ENCODE measurements around the gene ATP1A3. TPM values are rescaled to one million over a fixed set of nuclear protein-coding genes. Genes with fewer than 3 reads are reported as not detected.

Gene ATP1A3
- polyA plus RNA-seq, 3 donors from 2014 or later, result 0.29 to 5.9 (median 1.8) TPM

GRCh38 chr19:41930926-41931592 lies 63.0 kb downstream of the ATP1A3 start:
- no peak for DNase-seq
- Mint-ChIP-seq H3K36me3 (no peaks in the 10 kb centered on the region), H3K4me1 (peaks cover 41 to 54% of the 10 kb centered on the region in 2 donors), H3K27ac (peak overlapping the region in 4 of 6 donors; percentile 30 to 51 (median 40)), H3K27me3 (ENCODE audit: low read depth in 3 of 3) (peaks cover 11 to 17% (median 13%) of the 10 kb centered on the region in 3 donors), H3K4me3 (no peak overlapping the region), H3K9me3 (no peaks in the 10 kb centered on the region)

- peaks cover 10 to 17% (median 12%) of the 10 kb centered on the region in 3 donors for H3K27me3 Mint-ChIP-seq (ENCODE audit: low read depth in 3 of 3)
- peaks cover 39 to 51% of the 10 kb centered on the region in 2 donors for H3K4me1 Mint-ChIP-seq
- no peaks in the 10 kb centered on the region for H3K36me3 Mint-ChIP-seq
- peak overlapping the region in 4 of 6 donors; percentile 4 to 70 (median 29) for H3K27ac Mint-ChIP-seq
- H3K4me3 Mint-ChIP-seq, result peak overlapping the region; percentile 48 to 91 (median 55)
- no peaks in the 10 kb centered on the region for H3K9me3 Mint-ChIP-seq
- no peak for DNase-seq
Observed at GRCh38 chr19:41930322-41930722, 63.7 kb downstream of the ATP1A3 start.

DNA sequence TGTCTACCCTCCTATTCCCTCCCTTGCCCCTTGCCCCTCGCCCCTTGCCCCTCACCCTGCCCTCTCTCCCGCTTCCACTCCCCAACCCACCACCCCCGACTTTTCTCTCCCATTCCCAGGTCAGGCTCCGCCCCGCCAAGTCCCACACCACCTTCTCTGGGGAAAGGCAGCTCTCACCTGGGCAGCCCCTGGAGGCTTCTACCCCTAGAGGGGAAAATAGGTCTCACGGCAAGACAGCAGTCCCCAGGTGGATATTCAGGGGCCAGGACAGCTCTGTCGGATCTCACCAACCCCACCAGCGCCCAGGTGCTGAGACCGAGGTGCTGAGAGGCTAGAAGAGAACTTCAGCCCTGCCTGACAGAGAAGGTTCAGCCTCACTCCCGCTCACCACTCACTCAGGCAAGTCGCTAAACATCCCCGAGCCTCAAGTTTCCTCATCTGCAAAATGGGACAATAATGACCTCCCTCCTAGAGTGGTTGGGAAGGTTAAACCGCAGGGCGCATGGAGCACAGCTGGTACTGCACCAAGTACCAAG lies 64.4 kb downstream of the ATP1A3 start:
- H3K9me3 Mint-ChIP-seq, result no peaks in the 10 kb centered on the region

DNA sequence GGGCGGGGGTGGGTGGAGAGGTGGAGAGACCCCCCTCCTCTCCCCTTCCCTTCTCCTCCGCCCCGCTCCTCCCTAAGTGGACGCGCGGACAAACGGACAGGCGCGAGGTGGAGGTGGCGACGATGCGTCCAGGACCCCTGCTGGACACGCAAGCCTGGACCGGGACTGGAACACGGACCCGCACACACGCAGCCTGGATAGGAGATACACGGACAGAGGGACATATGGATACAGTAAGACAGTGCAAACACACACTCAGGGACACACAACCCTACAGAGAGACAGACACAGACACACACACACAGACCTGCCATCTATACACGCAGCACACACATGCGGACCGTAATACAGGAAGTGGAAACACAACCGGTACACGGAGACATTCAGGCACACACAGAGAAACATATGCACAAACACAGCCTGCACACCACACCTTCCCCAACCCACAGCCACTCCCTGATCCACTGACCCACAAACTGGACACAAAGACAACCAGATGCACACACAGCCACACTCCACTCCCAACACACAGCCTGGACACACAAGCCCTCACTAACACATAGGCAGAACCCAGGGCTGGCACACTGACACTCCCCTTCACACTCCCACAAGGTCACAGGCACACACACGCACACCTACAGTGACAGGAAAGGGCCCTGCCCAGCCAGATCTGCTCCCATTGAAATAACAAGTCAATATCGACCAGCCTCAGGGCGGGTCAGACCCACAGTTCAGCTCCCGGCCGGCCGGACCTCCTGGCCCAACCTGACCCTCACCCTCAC lies 65.1 kb downstream of the ATP1A3 start:
- Mint-ChIP-seq H3K27me3 (ENCODE audit: low read depth in 3 of 3) (peaks cover 8 to 13% (median 10%) of the 10 kb centered on the region in 3 donors), H3K4me1 (peaks cover 28 to 37% of the 10 kb centered on the region in 2 donors), H3K4me3 (peak overlapping the region; percentile 87 to 99 (median 93)), H3K27ac (peak overlapping the region in 5 of 6 donors; percentile 73 to 85 (median 81)), H3K36me3 (no peaks in the 10 kb centered on the region), H3K9me3 (no peaks in the 10 kb centered on the region)
- DNase-seq, result no peak

More for the DNA sequence above, 64.4 kb downstream of the ATP1A3 start:
- Mint-ChIP-seq H3K27me3 (ENCODE audit: low read depth in 3 of 3) (peaks cover 8 to 13% (median 10%) of the 10 kb centered on the region in 3 donors), H3K36me3 (no peaks in the 10 kb centered on the region), H3K27ac (peak overlapping the region in 3 of 6 donors; percentile 17 to 82 (median 81)), H3K4me3 (peak overlapping the region; percentile 60 to 94 (median 91)), H3K4me1 (peaks cover 32 to 43% of the 10 kb centered on the region in 2 donors)
- no peak for DNase-seq

DNA sequence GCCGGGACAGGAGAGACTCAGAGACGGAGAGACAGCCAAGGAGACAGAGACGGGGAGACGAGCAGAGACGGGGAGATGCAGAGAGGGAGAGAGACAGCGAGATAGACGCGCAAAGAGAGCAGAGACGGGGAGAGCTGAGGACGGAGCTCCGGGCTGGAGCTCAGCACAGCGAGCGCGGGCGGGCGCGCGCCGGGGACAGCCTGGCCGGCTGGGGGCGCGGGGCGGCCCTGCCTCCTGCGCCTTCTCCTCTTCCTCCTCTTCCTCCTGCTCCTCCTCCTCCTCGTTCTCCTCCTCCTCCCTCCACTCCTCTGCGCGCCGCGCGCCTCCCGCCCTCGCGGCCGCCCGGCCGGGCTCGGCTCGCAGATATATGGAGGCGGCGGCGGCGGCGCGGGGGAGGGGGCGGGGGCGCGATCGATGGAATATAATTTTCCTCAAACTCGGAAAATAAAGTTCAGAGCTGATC lies 65.8 kb downstream of the ATP1A3 start, which contains the start of gene ERFL:
Gene ERFL, minus strand, starts transcription at position 229 of the 463 bp plus-strand sequence. CDS start 15,530 bp downstream, outside the sequence.
- DNase-seq, result no peak
- Mint-ChIP-seq H3K4me3 (peak within 1 kb of the TSS; percentile 88 to 99 (median 93)), H3K4me1 (peaks cover 26 to 33% of the 10 kb centered on the region in 2 donors), H3K9me3 (no peaks in the 10 kb centered on the region), H3K27ac (peak within 1 kb of the TSS in 5 of 6 donors; percentile 80 to 89 (median 82)), H3K27me3 (ENCODE audit: low read depth in 3 of 3) (peaks cover 10 to 13% (median 10%) of the 10 kb centered on the region in 3 donors), H3K36me3 (peaks cover 0 to 2% (median 0%) of the 10 kb centered on the region in 3 donors)

- no peaks in the 10 kb centered on the region for H3K9me3 Mint-ChIP-seq
- DNase-seq, result no peak
- peak overlapping the region in 3 of 6 donors; percentile 72 to 89 (median 87) for H3K27ac Mint-ChIP-seq
- peaks cover 12 to 13% (median 12%) of the 10 kb centered on the region in 3 donors for H3K27me3 Mint-ChIP-seq (ENCODE audit: low read depth in 3 of 3)
- H3K4me3 Mint-ChIP-seq, result peak overlapping the region; percentile 79 to 94 (median 88)
- H3K4me1 Mint-ChIP-seq, result peaks cover 27 to 35% of the 10 kb centered on the region in 2 donors
- H3K36me3 Mint-ChIP-seq, result peaks cover 0 to 3% (median 0%) of the 10 kb centered on the region in 3 donors
Observed at GRCh38 chr19:41927497-41928192, 66.4 kb downstream of the ATP1A3 start.

GRCh38 chr19:41926763-41927496 lies 67.1 kb downstream of the ATP1A3 start:
- no peak overlapping the region for H3K27ac Mint-ChIP-seq
- peaks cover 31 to 35% of the 10 kb centered on the region in 2 donors for H3K4me1 Mint-ChIP-seq
- peaks cover 0 to 3% (median 0%) of the 10 kb centered on the region in 3 donors for H3K36me3 Mint-ChIP-seq
- no peak for DNase-seq
- peaks cover 0 to 2% (median 0%) of the 10 kb centered on the region in 6 donors for H3K9me3 Mint-ChIP-seq
- H3K27me3 Mint-ChIP-seq (ENCODE audit: low read depth in 3 of 3), result peaks cover 13 to 17% (median 15%) of the 10 kb centered on the region in 3 donors
- H3K4me3 Mint-ChIP-seq, result no peak overlapping the region

DNA sequence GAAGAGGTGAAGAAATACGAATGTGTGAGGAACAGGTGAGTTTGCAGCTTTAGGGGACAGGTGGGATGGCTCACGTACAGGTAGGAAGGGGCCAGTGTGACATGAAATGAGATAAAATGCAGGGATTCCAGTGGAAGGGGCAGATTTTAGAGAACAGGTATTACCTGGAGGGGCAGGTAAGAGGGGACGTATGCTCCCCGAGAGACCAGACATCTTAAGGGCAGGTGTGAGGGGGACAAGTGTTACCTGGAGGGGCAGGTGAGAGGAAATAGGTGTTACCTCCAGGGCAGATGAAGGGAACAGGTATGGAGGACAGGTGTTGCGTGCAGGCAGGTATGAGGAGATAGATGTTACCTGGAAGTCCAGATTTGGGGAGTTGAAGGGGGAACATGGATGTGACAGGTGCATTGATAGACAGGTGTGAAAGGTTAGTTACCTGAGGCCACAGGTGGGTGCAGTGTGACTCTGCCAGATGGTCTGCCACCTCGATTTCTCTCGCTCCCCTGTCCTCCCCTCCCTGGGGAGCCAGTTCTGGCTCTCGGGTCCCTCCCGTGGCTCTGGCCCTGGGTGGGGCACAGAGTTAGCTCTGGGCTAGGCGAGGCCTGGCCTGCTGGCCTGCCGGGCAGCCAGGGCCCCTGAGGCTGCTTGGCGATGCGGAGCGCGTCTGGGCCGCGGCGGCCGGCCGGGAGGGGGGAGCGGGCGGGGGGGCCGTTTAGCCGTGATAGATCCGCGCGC lies 67.8 kb downstream of the ATP1A3 start:
- no peak overlapping the region for H3K27ac Mint-ChIP-seq
- no peak overlapping the region for H3K4me3 Mint-ChIP-seq
- H3K4me1 Mint-ChIP-seq, result peaks cover 32 to 37% of the 10 kb centered on the region in 2 donors
- peaks cover 0 to 3% (median 0%) of the 10 kb centered on the region in 3 donors for H3K36me3 Mint-ChIP-seq
- peaks cover 0 to 2% (median 0%) of the 10 kb centered on the region in 6 donors for H3K9me3 Mint-ChIP-seq
- peaks cover 16 to 20% (median 16%) of the 10 kb centered on the region in 3 donors for H3K27me3 Mint-ChIP-seq (ENCODE audit: low read depth in 3 of 3)
- no peak for DNase-seq

DNA sequence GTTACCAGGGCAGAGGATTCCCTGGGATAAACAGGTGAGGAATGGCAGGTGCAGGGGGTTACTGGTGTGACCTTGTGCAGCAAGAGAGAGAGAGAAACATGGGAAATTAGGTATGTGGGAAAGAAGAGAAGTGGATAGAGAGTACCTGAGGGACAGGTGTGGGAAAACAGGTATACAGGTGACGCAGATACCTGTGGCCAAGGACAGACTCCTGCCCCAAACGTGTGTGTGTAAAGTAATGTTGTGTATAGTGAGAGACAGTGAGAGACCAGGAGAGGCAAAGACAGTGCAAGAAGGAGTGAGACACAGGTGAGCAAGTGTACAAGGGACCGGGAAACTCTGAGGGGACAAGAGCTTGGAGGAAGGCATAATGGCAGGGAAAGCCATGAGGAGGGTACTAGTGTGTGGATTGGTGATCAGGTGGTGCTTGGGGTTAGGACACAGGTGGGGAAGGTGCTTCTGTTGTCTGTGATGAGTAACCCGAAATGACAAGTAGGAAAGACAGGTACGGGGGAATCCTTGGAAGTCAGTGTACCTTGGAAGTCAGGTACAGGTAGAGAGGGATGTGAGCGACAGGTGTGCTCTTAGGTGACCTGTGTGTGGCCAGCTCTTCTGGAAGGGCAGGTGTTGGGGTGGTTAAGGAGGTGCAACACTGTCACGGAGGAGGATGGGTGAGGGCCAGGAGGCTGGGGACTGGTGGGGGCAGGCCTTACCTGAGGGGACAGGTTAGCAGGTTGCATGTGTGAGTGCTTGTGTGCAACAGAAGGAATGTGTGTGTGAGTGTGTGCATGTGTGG lies 68.6 kb downstream of the ATP1A3 start:
- peaks cover 28 to 31% of the 10 kb centered on the region in 2 donors for H3K4me1 Mint-ChIP-seq
- peaks cover 0 to 2% (median 0%) of the 10 kb centered on the region in 6 donors for H3K9me3 Mint-ChIP-seq
- no peak overlapping the region for H3K4me3 Mint-ChIP-seq
- H3K36me3 Mint-ChIP-seq, result peaks cover 0 to 3% (median 0%) of the 10 kb centered on the region in 3 donors
- H3K27ac Mint-ChIP-seq, result no peak overlapping the region
- H3K27me3 Mint-ChIP-seq (ENCODE audit: low read depth in 3 of 3), result peaks cover 16 to 22% (median 19%) of the 10 kb centered on the region in 3 donors
- no peak for DNase-seq

DNA sequence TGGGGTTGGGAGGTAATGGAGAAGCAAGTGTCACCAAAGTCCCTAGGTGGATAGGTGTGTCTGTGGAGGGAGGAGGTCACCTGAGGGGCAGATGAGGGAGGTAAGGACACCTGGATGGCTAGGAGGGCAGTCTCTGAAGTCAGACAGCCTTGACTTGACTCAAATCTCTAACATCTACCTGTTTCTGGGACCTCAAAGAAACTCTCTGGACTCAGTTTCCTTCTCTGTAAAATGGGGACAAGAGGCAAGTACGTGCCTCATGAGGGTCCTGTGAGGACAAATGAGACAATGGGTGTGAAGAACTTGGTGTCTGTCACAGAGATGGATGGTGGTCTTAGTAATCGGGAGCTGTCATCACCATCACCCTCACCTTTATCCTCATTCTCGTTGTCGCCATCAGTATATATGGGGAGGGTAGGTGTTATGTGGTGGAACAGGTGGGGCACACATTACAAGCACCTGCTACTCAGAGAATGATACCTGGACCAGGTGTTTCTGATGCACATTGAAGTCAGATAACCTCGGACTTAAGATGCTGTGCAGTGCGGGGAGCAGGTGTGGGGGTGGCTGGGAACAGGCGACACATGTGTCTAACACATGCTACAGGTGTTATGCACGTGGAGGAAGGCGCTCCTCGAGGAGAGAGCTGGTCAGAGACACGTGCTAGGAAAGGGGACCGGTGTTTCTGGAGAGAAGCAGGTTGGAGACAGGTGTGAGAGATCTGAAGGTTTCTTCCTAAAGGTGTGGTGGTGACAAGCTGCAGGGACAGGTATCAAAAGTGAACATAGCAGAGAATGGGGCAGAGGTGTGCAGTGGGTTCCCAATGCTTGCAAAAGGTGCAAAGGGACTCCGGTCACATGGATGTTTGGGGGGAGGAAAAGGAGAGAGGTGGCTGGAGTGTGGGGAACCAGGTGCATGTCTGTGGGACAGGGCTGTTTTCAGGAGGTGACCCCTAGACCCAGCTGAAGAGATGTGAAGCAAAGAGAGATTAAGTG lies 69.6 kb downstream of the ATP1A3 start:
- H3K4me1 Mint-ChIP-seq, result peaks cover 18 to 22% of the 10 kb centered on the region in 2 donors
- H3K9me3 Mint-ChIP-seq, result peaks cover 0 to 2% (median 0%) of the 10 kb centered on the region in 6 donors
- peaks cover 0 to 3% (median 0%) of the 10 kb centered on the region in 3 donors for H3K36me3 Mint-ChIP-seq
- peaks cover 13 to 22% (median 16%) of the 10 kb centered on the region in 3 donors for H3K27me3 Mint-ChIP-seq (ENCODE audit: low read depth in 3 of 3)
- no peak for DNase-seq
- no peak overlapping the region for H3K4me3 Mint-ChIP-seq
- no peak overlapping the region for H3K27ac Mint-ChIP-seq

Data from immature natural killer cell (primary cell).